ENCODE results near the gene BDNF. TPM values are rescaled to one million over a fixed set of nuclear protein-coding genes. Genes with fewer than 3 reads are reported as not detected.
"Not testable (repeated sequence)": the region's sequence is repeated elsewhere in the genome, so short reads cannot be mapped to it uniquely, and the experiment has no call there.

BDNF gene
- polyA plus RNA-seq, 1 donor: 1.4 TPM

GRCh38 chr11:27650988-27651387, 49.3 kb downstream of the BDNF start:
- Histone ChIP-seq H3K4me3 (ENCODE audit: low read length) (no peak overlapping the region), H3K9me3 (ENCODE audit: control insufficient read depth, low read depth, low read length) (no peaks in the 10 kb centered on the region), H3K36me3 (ENCODE audit: control insufficient read depth, insufficient read depth, low read length) (no peaks in the 10 kb centered on the region), H3K27ac (ENCODE audit: low read length) (no peak overlapping the region), H3K27me3 (ENCODE audit: control insufficient read depth, insufficient read depth, low read length) (no peaks in the 10 kb centered on the region), H3K4me1 (ENCODE audit: control insufficient read depth, insufficient read depth, low read length) (no peaks in the 10 kb centered on the region)
- DNase-seq: no peak
- WGBS (ENCODE audit: insufficient coverage, low lambda C conversion rate): 89% methylated on average over 3 of the region's 4 CpGs

- H3K27ac ChIP-seq (ENCODE audit: low read length): no peak overlapping the region
- no CpG with 5 or more reads among the region's 2 CpGs for WGBS (ENCODE audit: insufficient coverage, low lambda C conversion rate)
- no peaks in the 10 kb centered on the region for H3K36me3 ChIP-seq (ENCODE audit: control insufficient read depth, insufficient read depth, low read length)
- H3K9me3 ChIP-seq (ENCODE audit: control insufficient read depth, low read depth, low read length): no peaks in the 10 kb centered on the region
- no peaks in the 10 kb centered on the region for H3K27me3 ChIP-seq (ENCODE audit: control insufficient read depth, insufficient read depth, low read length)
- no peak for DNase-seq
- no peaks in the 10 kb centered on the region for H3K4me1 ChIP-seq (ENCODE audit: control insufficient read depth, insufficient read depth, low read length)
- H3K4me3 ChIP-seq (ENCODE audit: low read length): no peak overlapping the region
These were observed 50.5 kb downstream of the BDNF start for GRCh38 chr11:27649800-27650199.

- Histone ChIP-seq H3K27ac (ENCODE audit: low read length) (no peak overlapping the region), H3K4me3 (ENCODE audit: low read length) (no peak overlapping the region), H3K36me3 (ENCODE audit: control insufficient read depth, insufficient read depth, low read length) (no peaks in the 10 kb centered on the region), H3K4me1 (ENCODE audit: control insufficient read depth, insufficient read depth, low read length) (no peaks in the 10 kb centered on the region), H3K27me3 (ENCODE audit: control insufficient read depth, insufficient read depth, low read length) (no peaks in the 10 kb centered on the region), H3K9me3 (ENCODE audit: control insufficient read depth, low read depth, low read length) (no peaks in the 10 kb centered on the region)
- DNase-seq: no peak
These were observed 51.4 kb downstream of the BDNF start for GRCh38 chr11:27648840-27649239.

- whole genome bisulfite sequencing (ENCODE audit: insufficient coverage, low lambda C conversion rate): 85% methylated on average over 4 of the region's 9 CpGs
These were observed 54.0 kb downstream of the BDNF start for GRCh38 chr11:27646051-27646818.

GRCh38 chr11:27642954-27643353, 57.3 kb downstream of the BDNF start:
- no CpG with 5 or more reads among the region's 2 CpGs for WGBS (ENCODE audit: insufficient coverage, low lambda C conversion rate)
- no peak overlapping the region for H3K27ac ChIP-seq (ENCODE audit: low read length)
- no peak for DNase-seq

More at GRCh38 chr11:27646051-27646818, 54.0 kb downstream of the BDNF start:
- no peak for DNase-seq
- Histone ChIP-seq H3K4me3 (ENCODE audit: low read length) (no peak overlapping the region), H3K27ac (ENCODE audit: low read length) (no peak overlapping the region), H3K36me3 (ENCODE audit: control insufficient read depth, insufficient read depth, low read length) (no peaks in the 10 kb centered on the region), H3K4me1 (ENCODE audit: control insufficient read depth, insufficient read depth, low read length) (no peaks in the 10 kb centered on the region), H3K27me3 (ENCODE audit: control insufficient read depth, insufficient read depth, low read length) (no peaks in the 10 kb centered on the region), H3K9me3 (ENCODE audit: control insufficient read depth, low read depth, low read length) (no peaks in the 10 kb centered on the region)

GRCh38 chr11:27640954-27641353, 59.3 kb downstream of the BDNF start:
- Histone ChIP-seq H3K9me3 (ENCODE audit: control insufficient read depth, low read depth, low read length) (no peaks in the 10 kb centered on the region), H3K36me3 (ENCODE audit: control insufficient read depth, insufficient read depth, low read length) (no peaks in the 10 kb centered on the region), H3K27ac (ENCODE audit: low read length) (no peak overlapping the region), H3K4me1 (ENCODE audit: control insufficient read depth, insufficient read depth, low read length) (no peaks in the 10 kb centered on the region), H3K27me3 (ENCODE audit: control insufficient read depth, insufficient read depth, low read length) (no peaks in the 10 kb centered on the region), H3K4me3 (ENCODE audit: low read length) (no peak overlapping the region)
- DNase-seq: no peak

More at GRCh38 chr11:27642954-27643353, 57.3 kb downstream of the BDNF start:
- Histone ChIP-seq H3K4me1 (ENCODE audit: control insufficient read depth, insufficient read depth, low read length) (no peaks in the 10 kb centered on the region), H3K9me3 (ENCODE audit: control insufficient read depth, low read depth, low read length) (no peaks in the 10 kb centered on the region), H3K4me3 (ENCODE audit: low read length) (no peak overlapping the region), H3K27me3 (ENCODE audit: control insufficient read depth, insufficient read depth, low read length) (no peaks in the 10 kb centered on the region), H3K36me3 (ENCODE audit: control insufficient read depth, insufficient read depth, low read length) (no peaks in the 10 kb centered on the region)

GRCh38 chr11:27635567-27636037, 64.7 kb downstream of the BDNF start:
- DNase-seq: no peak

GRCh38 chr11:27634776-27635175, 65.5 kb downstream of the BDNF start:
- H3K4me3 ChIP-seq (ENCODE audit: low read length); H3K4me1 ChIP-seq (ENCODE audit: control insufficient read depth, insufficient read depth, low read length); H3K36me3 ChIP-seq (ENCODE audit: control insufficient read depth, insufficient read depth, low read length); H3K27ac ChIP-seq (ENCODE audit: low read length); H3K9me3 ChIP-seq (ENCODE audit: control insufficient read depth, low read depth, low read length); H3K27me3 ChIP-seq (ENCODE audit: control insufficient read depth, insufficient read depth, low read length); DNase-seq: not testable (repeated sequence)
- WGBS (ENCODE audit: insufficient coverage, low lambda C conversion rate): no CpG with 5 or more reads among the region's 2 CpGs

More at GRCh38 chr11:27635567-27636037, 64.7 kb downstream of the BDNF start:
- Histone ChIP-seq H3K27me3 (ENCODE audit: control insufficient read depth, insufficient read depth, low read length) (no peaks in the 10 kb centered on the region), H3K36me3 (ENCODE audit: control insufficient read depth, insufficient read depth, low read length) (no peaks in the 10 kb centered on the region), H3K9me3 (ENCODE audit: control insufficient read depth, low read depth, low read length) (no peaks in the 10 kb centered on the region), H3K4me3 (ENCODE audit: low read length) (no peak overlapping the region), H3K4me1 (ENCODE audit: control insufficient read depth, insufficient read depth, low read length) (no peaks in the 10 kb centered on the region), H3K27ac (ENCODE audit: low read length) (no peak overlapping the region)
- no CpG with 5 or more reads among the region's 1 CpG for WGBS (ENCODE audit: insufficient coverage, low lambda C conversion rate)

- not testable (repeated sequence) for H3K4me3 ChIP-seq (ENCODE audit: low read length); H3K27me3 ChIP-seq (ENCODE audit: control insufficient read depth, insufficient read depth, low read length); H3K9me3 ChIP-seq (ENCODE audit: control insufficient read depth, low read depth, low read length); H3K27ac ChIP-seq (ENCODE audit: low read length); H3K4me1 ChIP-seq (ENCODE audit: control insufficient read depth, insufficient read depth, low read length); H3K36me3 ChIP-seq (ENCODE audit: control insufficient read depth, insufficient read depth, low read length); DNase-seq
- no CpG with 5 or more reads among the region's 10 CpGs for WGBS (ENCODE audit: insufficient coverage, low lambda C conversion rate)
These were observed 66.0 kb downstream of the BDNF start for GRCh38 chr11:27634282-27634681.

- DNase-seq; H3K9me3 ChIP-seq (ENCODE audit: control insufficient read depth, low read depth, low read length); H3K4me3 ChIP-seq (ENCODE audit: low read length); H3K36me3 ChIP-seq (ENCODE audit: control insufficient read depth, insufficient read depth, low read length); H3K4me1 ChIP-seq (ENCODE audit: control insufficient read depth, insufficient read depth, low read length); H3K27me3 ChIP-seq (ENCODE audit: control insufficient read depth, insufficient read depth, low read length); H3K27ac ChIP-seq (ENCODE audit: low read length): not testable (repeated sequence)
- WGBS (ENCODE audit: insufficient coverage, low lambda C conversion rate): no CpG with 5 or more reads among the region's 5 CpGs
These were observed 71.2 kb downstream of the BDNF start for GRCh38 chr11:27629023-27629422.

GRCh38 chr11:27627979-27628378, 72.3 kb downstream of the BDNF start:
- Histone ChIP-seq H3K4me1 (ENCODE audit: control insufficient read depth, insufficient read depth, low read length) (no peaks in the 10 kb centered on the region), H3K9me3 (ENCODE audit: control insufficient read depth, low read depth, low read length) (no peaks in the 10 kb centered on the region), H3K36me3 (ENCODE audit: control insufficient read depth, insufficient read depth, low read length) (no peaks in the 10 kb centered on the region), H3K27ac (ENCODE audit: low read length) (no peak overlapping the region), H3K4me3 (ENCODE audit: low read length) (no peak overlapping the region), H3K27me3 (ENCODE audit: control insufficient read depth, insufficient read depth, low read length) (no peaks in the 10 kb centered on the region)
- no CpG with 5 or more reads among the region's 1 CpG for WGBS (ENCODE audit: insufficient coverage, low lambda C conversion rate)
- no peak for DNase-seq
